ENCODE measurements around the gene ARHGAP42. TPM values are rescaled to one million over a fixed set of nuclear protein-coding genes. Genes with fewer than 3 reads are reported as not detected.

ARHGAP42 gene
- total and polyA plus RNA-seq, 10 of the 15 experiments (the other 5 are each of a cell fraction or from before 2014, with no cell fraction given), result 1.8 to 6.3 (median 3.2) TPM

DNA sequence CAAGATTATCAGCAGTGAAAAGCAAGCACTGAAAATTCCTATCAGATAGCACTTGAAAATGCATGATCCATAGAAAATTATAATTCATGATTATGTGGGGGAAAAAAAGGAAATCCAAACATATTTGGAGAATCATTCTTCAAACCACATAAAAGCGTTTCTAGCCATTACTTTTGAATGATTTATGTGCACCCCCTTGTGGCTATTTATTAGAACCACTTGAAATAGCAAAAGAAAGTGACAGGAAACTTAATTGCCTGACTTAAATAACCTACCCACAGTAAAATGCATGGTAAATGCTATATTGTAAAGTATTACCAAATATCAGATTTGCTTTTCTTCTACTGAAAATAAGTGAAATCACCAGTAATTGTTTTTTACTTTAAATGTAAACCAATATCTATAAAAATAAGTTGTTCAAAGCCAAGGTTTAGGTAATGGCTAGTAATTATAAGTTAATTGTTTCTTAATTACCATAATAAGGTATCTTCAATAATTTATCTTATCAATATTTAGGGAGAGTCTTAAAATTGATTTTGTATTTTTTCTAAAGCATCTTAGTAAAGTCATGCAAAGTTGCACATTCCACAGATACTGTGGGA is 168.5 kb downstream of the ARHGAP42 start:
- H3K4me1 ChIP-seq (ENCODE audit: control insufficient read depth, insufficient read depth, low read length), result no peaks in the 10 kb centered on the region
- no peak overlapping the region for H3K9ac ChIP-seq (ENCODE audit: control insufficient read depth, insufficient read depth, low read length)
- no peaks in the 10 kb centered on the region for H4K20me1 ChIP-seq (ENCODE audit: control insufficient read depth, insufficient read depth)
- ATAC-seq (peak; percentile 60), FAIRE-seq (peak; percentile 85), DNase-seq (ENCODE audit: low read depth, low spot score) (no peak)
- H3K4me2 ChIP-seq (ENCODE audit: control insufficient read depth, insufficient read depth), result no peak overlapping the region
- BruUV-seq (replicated peaks), result no TSS peak
- ChIA-PET RAD21 (ENCODE audit: unreplicated experiment) (interaction anchor here (1.2 to 1.6 kb wide), 2 partner anchors 278 to 284 kb away, joined by 3 to 19 read pairs; no protein-coding TSS in a partner anchor), SMC1A (ENCODE audit: uncharacterized antibody, unreplicated experiment) (interaction anchor here (1.1 to 3.2 kb wide), 7 partner anchors 21 to 281 kb away, joined by 3 to 38 read pairs (median 4); no protein-coding TSS in a partner anchor), POLR2A (no interaction called here), CTCF (interaction anchor here (1.0 to 5.4 kb wide), 7 partner anchors 11 to 277 kb away, joined by 3 to 61 read pairs (median 9); no protein-coding TSS in a partner anchor)
- WGBS (ENCODE audit: insufficient coverage, insufficient replicate concordance, low lambda C conversion rate, missing lambda C conversion rate), result 0% methylated on average over 1 of the region's 1 CpG
- intact Hi-C loops (cut with micrococcal nuclease; ENCODE audit: unreplicated experiment) (loop anchor here (1.0 to 2.0 kb wide), 3 partner anchors 75 to 279 kb away; no protein-coding TSS in a partner anchor), in situ Hi-C loops (cut with MboI) (loop anchor here (10.0 kb wide), 1 partner anchor 171 kb away; the partner anchor contains the start of gene ARHGAP42)
- no peaks in the 10 kb centered on the region for H3K27me3 ChIP-seq (replicated peaks in 1 of 2; ENCODE audit: control insufficient read depth in 2 of 2, insufficient read depth in 2 of 2, low read length in 1 of 2)
- H3K79me2 ChIP-seq (ENCODE audit: control insufficient read depth, insufficient read depth, low read length), result no peaks in the 10 kb centered on the region
- no peak overlapping the region for H2AFZ ChIP-seq (ENCODE audit: control insufficient read depth, low read depth, low read length)
- H3K27ac ChIP-seq (ENCODE audit: control insufficient read depth, insufficient read depth), result no peak overlapping the region
- no peak overlapping the region for H3K4me3 ChIP-seq
- H3K9me3 ChIP-seq (replicated peaks; ENCODE audit: control insufficient read depth, insufficient read depth, low read length), result no peaks in the 10 kb centered on the region
- no peaks in the 10 kb centered on the region for H3K36me3 ChIP-seq (ENCODE audit: control insufficient read depth in 2 of 2, insufficient read depth in 2 of 2, low read length in 1 of 2)
- no peak for TF ChIP-seq ETV6 (conservative IDR thresholded peaks at IDR 0.05 in 1 of 2, IDR thresholded peaks at IDR 0.05 in 1 of 2; ENCODE audit: borderline replicate concordance in 1 of 2, low read depth in 1 of 2)
- no peak for TF ChIP-seq TAF1 (IDR thresholded peaks at IDR 0.05; ENCODE audit: borderline replicate concordance, low read depth, low read length)
- no peak for TF ChIP-seq SIX5 (IDR thresholded peaks at IDR 0.05; ENCODE audit: low read depth, low read length, severe bottlenecking)
- no peak for TF ChIP-seq SMAD1 (IDR thresholded peaks at IDR 0.05; ENCODE audit: low read depth, partially characterized antibody)
- TF ChIP-seq RUNX3 (IDR thresholded peaks at IDR 0.05; ENCODE audit: low read length), result peak; percentile 29; the same call in 1 of the 2 replicates
- TF ChIP-seq CREM (IDR thresholded peaks at IDR 0.05; ENCODE audit: low read depth), result no peak
- TF ChIP-seq, protein P1, sequence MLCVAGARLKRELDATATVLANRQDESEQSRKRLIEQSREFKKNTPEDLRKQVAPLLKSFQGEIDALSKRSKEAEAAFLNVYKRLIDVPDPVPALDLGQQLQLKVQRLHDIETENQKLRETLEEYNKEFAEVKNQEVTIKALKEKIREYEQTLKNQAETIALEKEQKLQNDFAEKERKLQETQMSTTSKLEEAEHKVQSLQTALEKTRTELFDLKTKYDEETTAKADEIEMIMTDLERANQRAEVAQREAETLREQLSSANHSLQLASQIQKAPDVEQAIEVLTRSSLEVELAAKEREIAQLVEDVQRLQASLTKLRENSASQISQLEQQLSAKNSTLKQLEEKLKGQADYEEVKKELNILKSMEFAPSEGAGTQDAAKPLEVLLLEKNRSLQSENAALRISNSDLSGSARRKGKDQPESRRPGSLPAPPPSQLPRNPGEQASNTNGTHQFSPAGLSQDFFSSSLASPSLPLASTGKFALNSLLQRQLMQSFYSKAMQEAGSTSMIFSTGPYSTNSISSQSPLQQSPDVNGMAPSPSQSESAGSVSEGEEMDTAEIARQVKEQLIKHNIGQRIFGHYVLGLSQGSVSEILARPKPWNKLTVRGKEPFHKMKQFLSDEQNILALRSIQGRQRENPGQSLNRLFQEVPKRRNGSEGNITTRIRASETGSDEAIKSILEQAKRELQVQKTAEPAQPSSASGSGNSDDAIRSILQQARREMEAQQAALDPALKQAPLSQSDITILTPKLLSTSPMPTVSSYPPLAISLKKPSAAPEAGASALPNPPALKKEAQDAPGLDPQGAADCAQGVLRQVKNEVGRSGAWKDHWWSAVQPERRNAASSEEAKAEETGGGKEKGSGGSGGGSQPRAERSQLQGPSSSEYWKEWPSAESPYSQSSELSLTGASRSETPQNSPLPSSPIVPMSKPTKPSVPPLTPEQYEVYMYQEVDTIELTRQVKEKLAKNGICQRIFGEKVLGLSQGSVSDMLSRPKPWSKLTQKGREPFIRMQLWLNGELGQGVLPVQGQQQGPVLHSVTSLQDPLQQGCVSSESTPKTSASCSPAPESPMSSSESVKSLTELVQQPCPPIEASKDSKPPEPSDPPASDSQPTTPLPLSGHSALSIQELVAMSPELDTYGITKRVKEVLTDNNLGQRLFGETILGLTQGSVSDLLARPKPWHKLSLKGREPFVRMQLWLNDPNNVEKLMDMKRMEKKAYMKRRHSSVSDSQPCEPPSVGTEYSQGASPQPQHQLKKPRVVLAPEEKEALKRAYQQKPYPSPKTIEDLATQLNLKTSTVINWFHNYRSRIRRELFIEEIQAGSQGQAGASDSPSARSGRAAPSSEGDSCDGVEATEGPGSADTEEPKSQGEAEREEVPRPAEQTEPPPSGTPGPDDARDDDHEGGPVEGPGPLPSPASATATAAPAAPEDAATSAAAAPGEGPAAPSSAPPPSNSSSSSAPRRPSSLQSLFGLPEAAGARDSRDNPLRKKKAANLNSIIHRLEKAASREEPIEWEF (IDR thresholded peaks at IDR 0.05; ENCODE audit: insufficient replicate concordance, low read depth, low read length), result no peak
- TF ChIP-seq EP300 (IDR thresholded peaks at IDR 0.05; ENCODE audit: borderline replicate concordance in 1 of 2, control insufficient read depth in 1 of 2, low read depth in 2 of 2, low read length in 2 of 2), result no peak
- TF ChIP-seq ZBED1 (IDR thresholded peaks at IDR 0.05; ENCODE audit: borderline replicate concordance), result no peak
- no peak for TF ChIP-seq RB1 (IDR thresholded peaks at IDR 0.05; ENCODE audit: borderline replicate concordance)
- TF ChIP-seq SMC3 (IDR thresholded peaks at IDR 0.05; ENCODE audit: borderline replicate concordance, low read length), result peak; percentile 89; the same call in 1 of the 2 replicates
- TF ChIP-seq, protein P2, sequence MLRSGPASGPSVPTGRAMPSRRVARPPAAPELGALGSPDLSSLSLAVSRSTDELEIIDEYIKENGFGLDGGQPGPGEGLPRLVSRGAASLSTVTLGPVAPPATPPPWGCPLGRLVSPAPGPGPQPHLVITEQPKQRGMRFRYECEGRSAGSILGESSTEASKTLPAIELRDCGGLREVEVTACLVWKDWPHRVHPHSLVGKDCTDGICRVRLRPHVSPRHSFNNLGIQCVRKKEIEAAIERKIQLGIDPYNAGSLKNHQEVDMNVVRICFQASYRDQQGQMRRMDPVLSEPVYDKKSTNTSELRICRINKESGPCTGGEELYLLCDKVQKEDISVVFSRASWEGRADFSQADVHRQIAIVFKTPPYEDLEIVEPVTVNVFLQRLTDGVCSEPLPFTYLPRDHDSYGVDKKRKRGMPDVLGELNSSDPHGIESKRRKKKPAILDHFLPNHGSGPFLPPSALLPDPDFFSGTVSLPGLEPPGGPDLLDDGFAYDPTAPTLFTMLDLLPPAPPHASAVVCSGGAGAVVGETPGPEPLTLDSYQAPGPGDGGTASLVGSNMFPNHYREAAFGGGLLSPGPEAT (IDR thresholded peaks at IDR 0.05; ENCODE audit: low read depth), result no peak

Measured in GM12878 (cell line).